HUES48 (cell line): ENCODE measurements around the gene S1PR2.

Experiments
- H3K27ac ChIP-seq: one replicate; pipeline ENCODE4 v1.7.0; 2013; ENCODE audit warnings: low read depth, low read length, inconsistent platforms
- H3K27me3 ChIP-seq: 2 replicates; pipeline ENCODE4 v1.6.1; 2013; ENCODE audit warnings: mild to moderate bottlenecking, low read length; ENCODE audit not compliant: control insufficient read depth, insufficient read depth
- H3K36me3 ChIP-seq: 2 replicates; pipeline ENCODE4 v1.6.1; 2013; ENCODE audit warnings: low read length; ENCODE audit not compliant: control insufficient read depth, insufficient read depth
- H3K4me1 ChIP-seq: 2 replicates; pipeline ENCODE4 v1.6.1; 2013; ENCODE audit warnings: mild to moderate bottlenecking, low read length; ENCODE audit not compliant: control insufficient read depth, insufficient read depth
- H3K4me3 ChIP-seq: 2 replicates; pipeline ENCODE4 v1.5.1; 2013; ENCODE audit warnings: mild to moderate bottlenecking, low read depth, low read length
- H3K9ac ChIP-seq: 2 replicates; pipeline ENCODE4 v1.6.1; 2013; ENCODE audit warnings: mild to moderate bottlenecking, low read depth, low read length, moderate library complexity
- H3K9me3 ChIP-seq: 2 replicates; pipeline ENCODE4 v1.6.1; 2013; ENCODE audit warnings: low read length; ENCODE audit not compliant: control insufficient read depth, insufficient read depth

Gene S1PR2

DNA sequence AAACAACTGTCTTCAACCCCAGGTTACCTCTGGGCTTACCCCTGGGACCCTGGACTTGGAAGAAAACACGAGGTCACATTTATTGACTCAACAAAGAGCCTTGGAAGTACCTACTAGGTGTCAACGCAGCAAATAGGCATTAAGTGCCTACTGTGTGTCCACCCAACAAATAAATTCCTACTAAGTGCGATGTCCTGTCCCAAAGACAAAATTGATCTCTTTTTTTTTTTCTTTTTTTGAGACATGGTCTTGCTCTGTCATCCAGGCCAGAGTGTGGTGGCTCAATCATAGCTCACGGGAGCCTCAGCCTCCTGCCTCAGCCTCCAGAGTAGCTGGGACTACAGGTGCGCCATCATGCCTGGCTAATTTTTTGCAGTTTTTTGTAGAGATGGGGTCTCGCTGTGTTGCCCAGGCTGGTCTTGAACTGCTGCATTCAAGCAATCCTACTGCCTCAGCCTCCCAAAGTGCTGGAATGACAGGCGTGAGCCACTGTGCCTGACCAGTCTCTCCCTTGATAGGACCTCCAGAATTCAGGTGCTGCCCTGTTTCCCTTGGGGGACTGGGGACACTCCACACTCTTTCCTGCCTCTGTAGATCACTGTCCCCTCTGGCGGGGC lies 589 bp upstream of the S1PR2 start:
- Histone ChIP-seq H3K4me3 (peak overlapping the region; percentile 80), H3K27ac (peak overlapping the region; percentile 88), H3K4me1 (peaks cover 5% of the 10 kb centered on the region; the same call in 1 of the 2 replicates), H3K27me3 (no peaks in the 10 kb centered on the region), H3K9me3 (no peaks in the 10 kb centered on the region), H3K9ac (peak overlapping the region; percentile 51), H3K36me3 (no peaks in the 10 kb centered on the region)

DNA sequence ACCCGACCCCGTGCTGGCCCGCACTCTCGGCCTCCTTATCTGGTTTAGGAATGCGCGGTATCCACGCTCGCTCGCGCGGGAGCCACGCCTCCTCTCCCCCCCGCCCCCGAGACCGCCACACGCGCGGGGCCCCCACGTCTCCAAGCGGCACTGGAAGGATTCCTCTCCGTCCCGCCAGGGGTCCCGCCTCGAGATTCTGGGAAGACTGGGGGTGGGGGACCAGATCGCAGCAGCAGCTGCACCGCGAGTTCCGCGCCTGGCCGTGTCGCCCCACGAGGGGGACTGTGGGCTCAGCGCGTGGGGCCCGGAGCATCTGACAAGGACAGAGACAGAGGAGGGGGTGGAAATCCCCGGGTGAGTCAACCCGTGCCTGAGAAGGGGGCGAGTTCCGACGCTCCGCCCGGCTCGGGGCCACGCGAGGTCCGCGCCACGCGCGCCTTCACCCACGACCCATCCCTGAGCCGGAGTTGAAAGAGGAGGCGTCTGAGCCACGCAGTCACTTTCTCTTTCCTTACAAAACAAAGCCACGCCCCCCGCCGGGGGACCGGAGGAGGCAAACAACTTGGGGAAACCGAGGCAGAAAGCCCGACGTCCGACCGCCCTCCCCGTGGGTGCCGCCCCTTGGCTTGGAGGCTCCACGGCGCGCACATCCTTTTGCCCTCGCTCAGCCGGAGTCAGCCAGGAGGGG lies 814 bp downstream of the S1PR2 start:
- H3K9ac ChIP-seq = no peak overlapping the region; the same call in 1 of the 2 replicates
- H3K9me3 ChIP-seq = no peaks in the 10 kb centered on the region
- peaks cover 5% of the 10 kb centered on the region; the same call in 1 of the 2 replicates for H3K4me1 ChIP-seq
- no peaks in the 10 kb centered on the region for H3K27me3 ChIP-seq
- peak overlapping the region; percentile 88 for H3K27ac ChIP-seq
- H3K36me3 ChIP-seq = no peaks in the 10 kb centered on the region
- peak overlapping the region; percentile 80 for H3K4me3 ChIP-seq

DNA sequence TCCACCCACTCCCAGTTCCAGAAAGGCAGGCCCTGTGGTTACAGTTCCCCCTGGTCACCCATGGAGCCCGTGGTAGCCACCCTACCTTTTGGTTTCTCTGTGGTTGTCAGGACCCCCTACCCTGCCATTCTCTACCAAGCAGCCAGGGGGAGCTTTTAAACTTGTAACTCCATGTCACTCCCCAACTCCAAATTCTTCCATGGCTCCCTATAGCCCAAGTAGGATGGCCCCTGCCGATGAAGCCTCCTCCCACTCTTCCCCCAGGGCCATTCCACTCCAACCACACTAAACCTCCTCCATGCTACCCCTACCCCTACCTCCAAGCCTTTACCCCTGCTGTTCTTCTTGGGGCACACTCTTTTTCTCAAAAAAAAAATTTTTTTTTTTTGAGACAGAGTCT lies 2.2 kb downstream of the S1PR2 start:
- no peak overlapping the region for H3K4me3 ChIP-seq
- peaks cover 5% of the 10 kb centered on the region; the same call in 1 of the 2 replicates for H3K4me1 ChIP-seq
- no peaks in the 10 kb centered on the region for H3K9me3 ChIP-seq
- no peak overlapping the region for H3K9ac ChIP-seq
- H3K27ac ChIP-seq = no peak overlapping the region
- no peaks in the 10 kb centered on the region for H3K27me3 ChIP-seq
- H3K36me3 ChIP-seq = no peaks in the 10 kb centered on the region

DNA sequence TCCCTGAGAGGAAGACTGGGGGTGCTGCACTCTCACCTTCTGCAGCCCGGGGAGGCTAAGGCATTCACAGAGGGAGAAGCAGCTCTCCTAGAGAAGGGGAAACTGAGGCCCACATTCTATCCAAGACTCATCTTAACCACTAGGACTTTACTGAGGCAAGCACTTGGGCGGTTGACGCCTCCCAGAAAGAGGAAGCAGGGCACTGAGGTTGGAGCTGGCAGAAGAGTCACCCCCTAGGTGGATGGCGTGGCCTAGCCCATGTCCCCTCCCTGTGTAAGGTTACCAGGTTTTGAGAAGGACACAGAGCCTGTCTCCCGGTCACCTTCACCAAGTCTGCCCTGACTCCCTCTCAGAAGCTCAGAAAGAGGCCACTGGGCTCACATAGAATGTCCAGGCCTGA lies 2.7 kb downstream of the S1PR2 start:
- peaks cover 5% of the 10 kb centered on the region; the same call in 1 of the 2 replicates for H3K4me1 ChIP-seq
- no peaks in the 10 kb centered on the region for H3K36me3 ChIP-seq
- no peaks in the 10 kb centered on the region for H3K27me3 ChIP-seq
- no peaks in the 10 kb centered on the region for H3K9me3 ChIP-seq
- H3K9ac ChIP-seq = no peak overlapping the region
- H3K27ac ChIP-seq = no peak overlapping the region
- H3K4me3 ChIP-seq = no peak overlapping the region

DNA sequence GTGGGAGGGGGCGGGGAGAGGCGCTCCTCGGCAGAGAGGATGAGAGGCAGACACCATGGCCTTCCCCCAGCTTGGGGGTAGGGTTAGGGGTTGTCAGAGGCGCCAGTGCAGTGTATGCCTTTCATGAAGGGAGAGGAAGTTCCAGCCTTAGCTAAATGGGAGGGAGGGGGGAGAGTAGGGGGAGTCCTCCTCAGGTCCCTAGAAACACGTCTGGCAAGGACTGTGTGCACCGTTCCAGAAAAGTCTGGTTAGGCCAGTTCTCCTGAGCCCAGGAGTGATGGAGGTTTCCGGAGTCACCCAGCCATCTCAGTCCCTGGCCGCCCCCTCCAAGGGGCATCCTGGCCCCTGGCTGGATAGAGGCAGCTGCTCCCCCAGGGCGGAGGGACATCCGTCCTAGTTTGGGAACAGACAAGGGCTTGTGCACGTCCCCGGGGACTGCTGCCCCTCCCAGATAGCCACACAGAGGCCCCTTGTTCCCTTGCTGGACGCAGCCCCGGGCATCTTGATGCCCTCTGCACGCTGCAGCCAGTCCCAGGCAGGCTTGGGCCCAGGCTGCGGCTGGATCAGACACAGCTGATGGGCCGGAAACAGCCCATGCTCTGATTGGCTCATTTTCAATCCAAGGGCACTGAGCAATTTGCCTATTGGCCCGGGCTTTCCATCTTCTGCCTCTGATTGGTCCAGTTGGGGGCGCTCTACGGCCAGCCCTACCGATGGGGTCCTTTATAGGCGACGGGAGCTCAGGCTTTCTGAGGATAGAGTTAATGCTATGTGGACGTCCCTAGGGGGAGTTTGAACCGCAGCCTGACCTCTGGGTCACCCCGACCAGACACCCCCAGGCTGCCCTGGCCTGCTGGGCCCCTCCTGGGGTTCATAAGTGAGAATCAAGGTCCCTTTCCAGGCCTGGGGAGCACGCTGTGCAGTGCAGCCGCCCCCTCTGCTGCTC lies 3.8 kb downstream of the S1PR2 start:
- Histone ChIP-seq H3K27ac (no peak overlapping the region), H3K27me3 (no peaks in the 10 kb centered on the region), H3K9ac (no peak overlapping the region), H3K4me3 (no peak overlapping the region), H3K4me1 (peaks cover 5% of the 10 kb centered on the region; the same call in 1 of the 2 replicates), H3K36me3 (no peaks in the 10 kb centered on the region), H3K9me3 (no peaks in the 10 kb centered on the region)

DNA sequence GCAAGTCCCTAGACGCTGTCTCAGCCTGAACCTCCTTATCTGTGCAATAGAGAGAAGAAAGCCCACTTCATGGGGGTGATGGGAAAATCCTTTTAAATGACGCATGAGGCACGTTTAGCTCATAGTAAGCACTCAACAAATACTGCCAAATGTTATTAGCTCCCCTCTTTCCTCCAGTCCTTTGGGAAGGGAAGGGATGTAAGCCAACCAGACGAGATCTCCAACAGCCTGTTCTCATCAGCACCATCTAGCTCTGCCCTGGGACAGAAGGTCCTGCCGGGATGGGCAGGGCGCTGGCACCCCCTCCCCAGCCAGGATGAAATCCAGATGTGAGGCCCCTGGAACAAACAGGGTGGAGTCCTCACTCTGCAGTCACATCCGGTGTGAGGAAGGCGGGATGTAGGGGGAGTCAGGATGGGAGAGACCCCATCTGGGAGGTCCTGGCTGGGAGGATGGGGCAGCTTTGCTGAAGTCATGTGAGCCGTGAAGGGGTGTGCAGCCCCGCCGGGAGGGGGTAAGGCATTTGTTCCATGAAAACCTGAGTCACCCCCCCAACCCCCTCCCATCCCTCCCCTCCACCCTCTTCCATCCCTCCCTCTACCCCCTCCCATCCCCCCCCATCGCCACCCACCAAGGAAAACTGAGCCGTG lies 4.6 kb downstream of the S1PR2 start:
- Histone ChIP-seq H3K27ac (peak overlapping the region; percentile 0), H3K9me3 (no peaks in the 10 kb centered on the region), H3K4me1 (peaks cover 5% of the 10 kb centered on the region; the same call in 1 of the 2 replicates), H3K4me3 (no peak overlapping the region), H3K36me3 (no peaks in the 10 kb centered on the region), H3K27me3 (no peaks in the 10 kb centered on the region), H3K9ac (no peak overlapping the region)

DNA sequence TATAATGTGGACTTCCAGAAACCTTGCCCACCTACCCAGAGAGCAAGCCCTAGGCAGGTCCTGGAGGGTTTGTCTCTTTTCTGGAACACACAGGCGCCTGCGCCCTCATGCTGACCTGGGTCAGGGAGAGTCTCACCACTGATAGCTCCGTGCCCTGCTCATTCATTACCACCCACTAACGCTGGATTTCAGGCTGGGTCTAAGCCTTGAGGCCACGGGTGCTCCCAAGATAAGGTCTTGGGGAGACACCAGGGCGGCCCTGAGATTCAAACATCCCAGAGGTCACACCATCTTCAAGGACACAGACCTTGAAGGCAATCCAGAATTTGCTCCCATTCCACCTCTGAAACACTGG lies 5.1 kb downstream of the S1PR2 start:
- Histone ChIP-seq H3K36me3 (no peaks in the 10 kb centered on the region), H3K9me3 (no peaks in the 10 kb centered on the region), H3K27me3 (no peaks in the 10 kb centered on the region), H3K9ac (no peak overlapping the region), H3K4me3 (no peak overlapping the region), H3K4me1 (peaks cover 5% of the 10 kb centered on the region; the same call in 1 of the 2 replicates), H3K27ac (peak overlapping the region; percentile 0)

DNA sequence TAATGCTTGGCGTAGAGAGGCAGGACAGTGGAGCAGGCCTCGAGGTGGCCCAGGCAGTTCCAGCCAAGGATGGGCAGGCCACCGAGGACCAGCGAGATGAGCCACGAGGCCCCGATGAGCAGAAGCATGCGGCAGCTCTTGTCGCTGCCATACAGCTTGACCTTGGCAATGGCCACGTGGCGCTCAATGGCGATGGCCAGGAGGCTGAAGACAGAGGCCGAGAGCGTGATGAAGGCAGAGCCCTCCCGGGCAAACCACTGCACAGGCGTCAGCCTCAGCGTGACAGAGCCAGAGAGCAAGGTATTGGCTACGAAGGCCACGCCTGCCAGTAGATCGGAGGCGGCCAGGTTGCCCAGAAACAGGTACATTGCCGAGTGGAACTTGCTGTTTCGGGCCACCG lies 6.8 kb downstream of the S1PR2 start:
- Histone ChIP-seq H3K36me3 (no peaks in the 10 kb centered on the region), H3K9ac (no peak overlapping the region), H3K4me3 (no peak overlapping the region), H3K9me3 (no peaks in the 10 kb centered on the region), H3K27me3 (no peaks in the 10 kb centered on the region), H3K27ac (no peak overlapping the region), H3K4me1 (0 out of 2 replicates have a peak, but pooled peaks cover 3% of the 10 kb centered on the region)

DNA sequence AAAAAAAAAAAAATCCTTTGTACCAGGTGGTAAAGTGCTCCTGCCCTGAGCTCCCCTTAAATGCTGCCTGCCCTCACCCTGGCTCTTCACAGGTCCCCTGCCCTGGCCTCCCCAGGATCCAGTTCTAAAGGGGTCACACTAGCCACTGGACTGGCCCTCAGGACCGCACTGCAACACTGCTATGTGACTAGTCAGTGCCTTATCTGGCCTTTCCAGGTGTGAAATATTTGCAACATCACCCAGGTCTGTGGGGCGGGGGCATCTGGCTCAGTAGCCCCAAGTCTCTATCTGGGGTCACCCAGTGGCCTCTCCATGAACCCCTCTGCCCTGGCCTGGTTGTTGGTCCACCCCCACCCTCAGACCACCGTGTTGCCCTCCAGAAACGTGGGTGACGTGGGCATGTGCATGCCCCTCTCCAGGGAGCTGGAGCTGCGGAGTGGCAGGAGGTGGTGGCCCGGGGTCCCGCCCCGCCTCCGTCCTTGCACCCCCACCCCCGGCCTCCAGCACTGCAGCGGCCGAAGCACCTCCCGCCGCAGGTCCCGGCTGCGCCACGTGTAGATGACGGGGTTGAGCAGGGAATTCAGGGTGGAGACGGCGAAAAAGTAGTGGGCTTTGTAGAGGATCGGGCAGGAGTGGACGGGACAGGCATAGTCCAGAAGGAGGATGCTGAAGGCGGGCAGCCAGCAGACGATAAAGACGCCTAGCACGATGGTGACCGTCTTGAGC lies 7.5 kb downstream of the S1PR2 start:
- Histone ChIP-seq H3K4me1 (0 out of 2 replicates have a peak, but pooled peaks cover 3% of the 10 kb centered on the region), H3K9me3 (no peaks in the 10 kb centered on the region), H3K27me3 (no peaks in the 10 kb centered on the region), H3K27ac (no peak overlapping the region), H3K4me3 (no peak overlapping the region), H3K36me3 (no peaks in the 10 kb centered on the region), H3K9ac (no peak overlapping the region)
